Lung (tissue), 12 donors: Measurements from ENCODE around the gene CPNE6. TPM values are rescaled to one million over a fixed set of nuclear protein-coding genes. Genes with fewer than 3 reads are reported as not detected.

Source experiments
- ATAC-seq: fragments of 200-7000 bp; cut with Tn5 transposase; one replicate; pipeline ENCODE4 v1.9.1; 2020; ENCODE audit warnings: moderate number of reproducible peaks; ENCODE audit not compliant: insufficient read depth, low FRiP score
- DNase-seq, 3 donors: peaks; one replicate each; pipeline ENCODE4 v3.0.0-alpha.2; 2013 to 2017
- H3K27ac ChIP-seq, 2 donors: one replicate each; pipeline ENCODE4 v1.5.1; 2013; ENCODE audit warnings: mild to moderate bottlenecking in 2 of 2, moderate library complexity in 2 of 2, control low read depth in 1 of 2, inconsistent platforms in 1 of 2, low read depth in 1 of 2, low read length in 1 of 2
- H3K27me3 ChIP-seq, 3 donors: one replicate each; pipeline ENCODE4 v1.5.1; 2013; ENCODE audit warnings: low read length in 2 of 3; ENCODE audit not compliant: control insufficient read depth in 3 of 3, insufficient read depth in 3 of 3
- H3K36me3 ChIP-seq, 4 donors: one replicate each; pipeline ENCODE4 v1.5.1; 2013; ENCODE audit warnings: low read length in 4 of 4, mild to moderate bottlenecking in 1 of 4, moderate library complexity in 1 of 4; ENCODE audit not compliant: control insufficient read depth in 4 of 4, insufficient read depth in 4 of 4
- H3K4me1 ChIP-seq, 5 donors: one replicate each; pipeline ENCODE4 v1.5.1; 2013; ENCODE audit warnings: low read length in 5 of 5, mild to moderate bottlenecking in 2 of 5, moderate library complexity in 1 of 5; ENCODE audit not compliant: control insufficient read depth in 5 of 5, insufficient read depth in 5 of 5
- H3K4me3 ChIP-seq: one replicate; pipeline ENCODE4 v1.5.1; 2013; ENCODE audit warnings: mild to moderate bottlenecking, control low read depth, moderate library complexity
- H3K9ac ChIP-seq, 2 donors: one replicate each; pipeline ENCODE4 v1.5.1; 2013; ENCODE audit warnings: low read length in 2 of 2, control low read depth in 1 of 2; ENCODE audit not compliant: insufficient read depth in 1 of 2
- H3K9me3 ChIP-seq, 4 donors: one replicate each; pipeline ENCODE4 v1.5.1; 2013; ENCODE audit warnings: low read length in 3 of 4, mild to moderate bottlenecking in 1 of 4, moderate library complexity in 1 of 4; ENCODE audit not compliant: control insufficient read depth in 4 of 4, insufficient read depth in 3 of 4
- WGBS, 2 donors: extraction: QIAGEN DNeasy Blood & Tissue Kit; methylation state at CpG; one replicate each; pipeline ENCODE4 v1.1.7; 2013; 5-methylcytosine and 5-hydroxymethylcytosine counted together
- polyA plus RNA-seq, 2 donors: library from polyadenylated mRNA; stranded (reverse); fragments of 200-250 nt; gene quantifications; one replicate each; pipeline ENCODE4 v1.2.1, GENCODE V29; 2013
- total RNA-seq, 2 donors: library from RNA; depleted of rRNA in 1 of 2; stranded (reverse); fragments of >200 nt in 1 of 2; gene quantifications; one replicate each; pipeline ENCODE4 v1.2.1, GENCODE V29; 2014 to 2021
- TF ChIP-seq, protein P1 (sequence below): IDR thresholded peaks from 2 replicates; pipeline ENCODE4 v1.5.1; 2012; ENCODE audit warnings: mild to moderate bottlenecking; ENCODE audit errors: control extremely low read depth, extremely low read depth
- donor health status: control.
- donor health status: control.
- donor health status: Bipolar disorder and iron deficiency.
- donor health status: healthy.
- donor health status: DM: yes; HTN: yes; CAD: no.

The CPNE6 gene
- total and polyA plus RNA-seq, 4 donors: not detected

DNA sequence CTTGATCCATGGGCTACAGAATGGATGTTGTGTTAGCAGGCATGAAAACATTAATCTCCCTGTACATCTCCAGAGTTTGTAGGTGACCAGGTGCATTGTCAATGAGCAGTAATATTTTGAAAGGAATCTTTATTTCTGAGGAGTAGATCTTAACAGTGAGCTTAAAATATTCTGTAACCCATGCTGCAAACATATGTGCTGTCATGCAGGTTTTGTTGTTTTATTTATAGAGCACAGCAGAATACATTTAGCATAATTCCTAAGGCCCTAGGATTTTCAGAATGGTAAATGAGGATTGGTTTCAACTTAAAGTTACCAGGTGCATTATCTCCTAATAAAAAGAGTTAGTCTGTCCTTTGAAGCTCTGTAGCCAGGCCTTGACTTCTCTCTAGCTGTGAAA is 55.6 kb downstream of the CPNE6 start:
- no peak overlapping the region for H3K27ac ChIP-seq
- peaks cover 0 to 5% (median 4%) of the 10 kb centered on the region in 5 donors for H3K4me1 ChIP-seq
- H3K36me3 ChIP-seq: peaks cover 3 to 17% (median 7%) of the 10 kb centered on the region in 4 donors
- H3K4me3 ChIP-seq: no peak overlapping the region
- ATAC-seq (no peak), DNase-seq (no peak)
- no peak overlapping the region for H3K9ac ChIP-seq
- TF ChIP-seq, protein P1, sequence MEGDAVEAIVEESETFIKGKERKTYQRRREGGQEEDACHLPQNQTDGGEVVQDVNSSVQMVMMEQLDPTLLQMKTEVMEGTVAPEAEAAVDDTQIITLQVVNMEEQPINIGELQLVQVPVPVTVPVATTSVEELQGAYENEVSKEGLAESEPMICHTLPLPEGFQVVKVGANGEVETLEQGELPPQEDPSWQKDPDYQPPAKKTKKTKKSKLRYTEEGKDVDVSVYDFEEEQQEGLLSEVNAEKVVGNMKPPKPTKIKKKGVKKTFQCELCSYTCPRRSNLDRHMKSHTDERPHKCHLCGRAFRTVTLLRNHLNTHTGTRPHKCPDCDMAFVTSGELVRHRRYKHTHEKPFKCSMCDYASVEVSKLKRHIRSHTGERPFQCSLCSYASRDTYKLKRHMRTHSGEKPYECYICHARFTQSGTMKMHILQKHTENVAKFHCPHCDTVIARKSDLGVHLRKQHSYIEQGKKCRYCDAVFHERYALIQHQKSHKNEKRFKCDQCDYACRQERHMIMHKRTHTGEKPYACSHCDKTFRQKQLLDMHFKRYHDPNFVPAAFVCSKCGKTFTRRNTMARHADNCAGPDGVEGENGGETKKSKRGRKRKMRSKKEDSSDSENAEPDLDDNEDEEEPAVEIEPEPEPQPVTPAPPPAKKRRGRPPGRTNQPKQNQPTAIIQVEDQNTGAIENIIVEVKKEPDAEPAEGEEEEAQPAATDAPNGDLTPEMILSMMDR: no peak
- H3K27me3 ChIP-seq: no peaks in the 10 kb centered on the region
- H3K9me3 ChIP-seq: no peaks in the 10 kb centered on the region

DNA sequence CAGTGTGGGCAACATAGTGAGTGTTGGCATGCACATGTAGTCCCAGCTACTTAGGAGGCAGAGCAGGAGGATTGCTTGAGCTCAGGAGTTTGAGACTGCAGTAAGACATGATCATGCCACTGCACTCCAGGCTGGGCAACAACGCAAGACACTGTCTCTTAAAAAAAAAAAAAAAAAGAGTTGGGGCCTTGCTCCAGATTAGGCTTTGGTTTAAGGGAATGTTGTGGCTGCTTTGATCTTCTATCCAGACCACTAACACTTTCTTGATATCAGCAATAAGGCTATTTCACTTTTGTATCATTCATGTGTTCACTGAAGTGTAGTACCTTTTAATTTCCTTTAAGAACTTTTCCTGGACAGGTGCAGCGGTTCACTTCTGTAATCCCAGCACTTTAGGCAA is 56.3 kb downstream of the CPNE6 start:
- Histone ChIP-seq H3K9me3 (no peaks in the 10 kb centered on the region), H3K4me1 (peaks cover 0 to 5% (median 4%) of the 10 kb centered on the region in 5 donors), H3K4me3 (no peak overlapping the region), H3K27me3 (no peaks in the 10 kb centered on the region), H3K36me3 (peaks cover 0 to 14% (median 5%) of the 10 kb centered on the region in 4 donors), H3K27ac (no peak overlapping the region), H3K9ac (no peak overlapping the region)
- ATAC-seq: no peak
- DNase-seq: no peak
- TF ChIP-seq, protein P1: no peak
- whole genome bisulfite sequencing, 2 donors: 93 to 94% methylated on average over 2 of the region's 2 CpGs

Other genes with a start within 250 kb of the CPNE6 start
- 10 to 100 TPM; 36.0 to 37.3 TPM for gene DHRS4, start 117.8 kb upstream of the CPNE6 start, total RNA-seq
- gene DHRS4, start 117.8 kb upstream of the CPNE6 start, polyA plus RNA-seq: 10 to 100 TPM; 45.0 to 45.9 TPM
- gene DHRS4L2, start 82.6 kb upstream of the CPNE6 start, total RNA-seq: 10 to 100 TPM; 17.0 to 29.2 TPM
- gene DHRS4L2, start 82.6 kb upstream of the CPNE6 start, polyA plus RNA-seq: 10 to 100 TPM; 30.4 to 44.7 TPM
- 1 to 10 TPM in 1 of 2 donors, under 1 TPM in 1; 0.37 to 2.4 TPM for gene CARMIL3, start 19.6 kb upstream of the CPNE6 start, total RNA-seq
- gene CARMIL3, start 19.6 kb upstream of the CPNE6 start, polyA plus RNA-seq: under 1 TPM; 0.71 to 0.85 TPM
- 10 to 100 TPM in 1 of 2 donors, 1 to 10 TPM in 1; 8.9 to 91.7 TPM for gene PCK2, start 22.7 kb downstream of the CPNE6 start, total RNA-seq
- 10 to 100 TPM; 35.2 to 41.2 TPM for gene PCK2, start 22.7 kb downstream of the CPNE6 start, polyA plus RNA-seq
- gene DCAF11, start 43.2 kb downstream of the CPNE6 start, total RNA-seq: 100 to 1,000 TPM in 1 of 2 donors, 10 to 100 TPM in 1; 68.9 to 153 TPM
- gene DCAF11, start 43.2 kb downstream of the CPNE6 start, polyA plus RNA-seq: 10 to 100 TPM; 26.4 to 59.4 TPM
- 1 to 10 TPM; 3.6 to 5.4 TPM for gene NRL, start 43.4 kb downstream of the CPNE6 start, total RNA-seq
- 1 to 10 TPM; 2.7 TPM for gene NRL, start 43.4 kb downstream of the CPNE6 start, polyA plus RNA-seq
- under 1 TPM; 0.48 to 0.83 TPM for gene FITM1, start 59.1 kb downstream of the CPNE6 start, total RNA-seq
- 1 to 10 TPM in 1 of 2 donors, under 1 TPM in 1; 0.93 to 1.4 TPM for gene FITM1, start 59.1 kb downstream of the CPNE6 start, polyA plus RNA-seq
- gene PSME1, start 64.6 kb downstream of the CPNE6 start, total RNA-seq: 100 to 1,000 TPM; 125 to 192 TPM
- 100 to 1,000 TPM; 286 to 311 TPM for gene PSME1, start 64.6 kb downstream of the CPNE6 start, polyA plus RNA-seq
- gene EMC9, start 70.0 kb downstream of the CPNE6 start, total RNA-seq: 10 to 100 TPM in 1 of 2 donors, 1 to 10 TPM in 1; 4.6 to 24.3 TPM
- 10 to 100 TPM; 15.7 to 29.4 TPM for gene EMC9, start 70.0 kb downstream of the CPNE6 start, polyA plus RNA-seq
- gene PSME2, start 75.0 kb downstream of the CPNE6 start, total RNA-seq: 100 to 1,000 TPM in 1 of 2 donors, 10 to 100 TPM in 1; 89.1 to 178 TPM
- 100 to 1,000 TPM; 283 to 328 TPM for gene PSME2, start 75.0 kb downstream of the CPNE6 start, polyA plus RNA-seq
- 10 to 100 TPM; 31.7 to 82.4 TPM for gene RNF31, start 75.9 kb downstream of the CPNE6 start, total RNA-seq
- 10 to 100 TPM; 44.1 to 78.6 TPM for gene RNF31, start 75.9 kb downstream of the CPNE6 start, polyA plus RNA-seq
- gene IRF9, start 89.7 kb downstream of the CPNE6 start, total RNA-seq: 100 to 1,000 TPM in 1 of 2 donors, 10 to 100 TPM in 1; 75.3 to 111 TPM
- 100 to 1,000 TPM in 1 of 2 donors, 10 to 100 TPM in 1; 79.9 to 124 TPM for gene IRF9, start 89.7 kb downstream of the CPNE6 start, polyA plus RNA-seq
- 10 to 100 TPM; 13.3 to 48.1 TPM for gene REC8, start 100.5 kb downstream of the CPNE6 start, total RNA-seq
- gene REC8, start 100.5 kb downstream of the CPNE6 start, polyA plus RNA-seq: 10 to 100 TPM; 23.8 to 35.1 TPM
- 10 to 100 TPM; 22.0 to 78.9 TPM for gene IPO4, start 117.3 kb downstream of the CPNE6 start, total RNA-seq
- gene IPO4, start 117.3 kb downstream of the CPNE6 start, polyA plus RNA-seq: 10 to 100 TPM; 13.0 to 34.8 TPM
- 10 to 100 TPM; 42.3 to 71.9 TPM for gene TM9SF1, start 123.9 kb downstream of the CPNE6 start, total RNA-seq
- 10 to 100 TPM; 32.7 to 61.7 TPM for gene TM9SF1, start 123.9 kb downstream of the CPNE6 start, polyA plus RNA-seq
- 1 to 10 TPM in 1 of 2 donors, not detected in 1; 1.2 TPM for gene TSSK4, start 134.1 kb downstream of the CPNE6 start, total RNA-seq
- gene TSSK4, start 134.1 kb downstream of the CPNE6 start, polyA plus RNA-seq: under 1 TPM; 0.02 to 0.10 TPM
- gene CHMP4A, start 141.9 kb downstream of the CPNE6 start, total RNA-seq: 10 to 100 TPM; 37.2 to 50.8 TPM
- 100 to 1,000 TPM in 1 of 2 donors, 10 to 100 TPM in 1; 70.4 to 103 TPM for gene CHMP4A, start 141.9 kb downstream of the CPNE6 start, polyA plus RNA-seq
- 10 to 100 TPM; 20.8 to 24.8 TPM for gene MDP1, start 144.5 kb downstream of the CPNE6 start, total RNA-seq
- 10 to 100 TPM; 17.2 to 31.4 TPM for gene MDP1, start 144.5 kb downstream of the CPNE6 start, polyA plus RNA-seq
- gene NEDD8, start 160.8 kb downstream of the CPNE6 start, total RNA-seq: 100 to 1,000 TPM in 1 of 2 donors, 10 to 100 TPM in 1; 69.5 to 147 TPM
- 100 to 1,000 TPM; 242 to 246 TPM for gene NEDD8, start 160.8 kb downstream of the CPNE6 start, polyA plus RNA-seq
- 10 to 100 TPM; 63.1 TPM for gene GMPR2, start 161.4 kb downstream of the CPNE6 start, total RNA-seq
- gene GMPR2, start 161.4 kb downstream of the CPNE6 start, polyA plus RNA-seq: 10 to 100 TPM; 42.9 to 71.1 TPM
- gene TINF2, start 171.1 kb downstream of the CPNE6 start, total RNA-seq: 10 to 100 TPM; 48.2 to 89.1 TPM
- 10 to 100 TPM; 45.2 to 82.6 TPM for gene TINF2, start 171.1 kb downstream of the CPNE6 start, polyA plus RNA-seq
- gene TGM1, start 191.6 kb downstream of the CPNE6 start, total RNA-seq: 1 to 10 TPM; 1.9 to 8.8 TPM
- 10 to 100 TPM in 1 of 2 donors, 1 to 10 TPM in 1; 9.8 to 11.3 TPM for gene TGM1, start 191.6 kb downstream of the CPNE6 start, polyA plus RNA-seq
- 10 to 100 TPM; 19.7 to 55.8 TPM for gene RABGGTA, start 200.0 kb downstream of the CPNE6 start, total RNA-seq
- 10 to 100 TPM; 40.3 to 45.4 TPM for gene RABGGTA, start 200.0 kb downstream of the CPNE6 start, polyA plus RNA-seq
- 10 to 100 TPM; 20.8 to 24.0 TPM for gene DHRS1, start 228.2 kb downstream of the CPNE6 start, total RNA-seq
- gene DHRS1, start 228.2 kb downstream of the CPNE6 start, polyA plus RNA-seq: 10 to 100 TPM; 20.6 to 27.8 TPM
- gene NOP9, start 228.3 kb downstream of the CPNE6 start, total RNA-seq: 10 to 100 TPM; 14.1 to 25.9 TPM
- 10 to 100 TPM; 12.1 to 13.5 TPM for gene NOP9, start 228.3 kb downstream of the CPNE6 start, polyA plus RNA-seq
- gene CIDEB, start 236.4 kb downstream of the CPNE6 start, total RNA-seq: 10 to 100 TPM in 1 of 2 donors, 1 to 10 TPM in 1; 9.6 to 18.8 TPM
- 10 to 100 TPM in 1 of 2 donors, 1 to 10 TPM in 1; 8.3 to 19.7 TPM for gene CIDEB, start 236.4 kb downstream of the CPNE6 start, polyA plus RNA-seq
- 10 to 100 TPM in 1 of 2 donors, 1 to 10 TPM in 1; 5.8 to 14.0 TPM for gene LTB4R2, start 238.6 kb downstream of the CPNE6 start, total RNA-seq
- 1 to 10 TPM; 1.8 to 5.5 TPM for gene LTB4R2, start 238.6 kb downstream of the CPNE6 start, polyA plus RNA-seq
- 10 to 100 TPM in 1 of 2 donors, 1 to 10 TPM in 1; 4.4 to 14.8 TPM for gene LTB4R, start 239.9 kb downstream of the CPNE6 start, total RNA-seq
- gene LTB4R, start 239.9 kb downstream of the CPNE6 start, polyA plus RNA-seq: 10 to 100 TPM in 1 of 2 donors, 1 to 10 TPM in 1; 7.3 to 47.0 TPM